Measurements from ENCODE around the gene TMEM191C. TPM values are rescaled to one million over a fixed set of nuclear protein-coding genes. Genes with fewer than 3 reads are reported as not detected.
"Not testable (repeated sequence)": the region's sequence is repeated elsewhere in the genome, so short reads cannot be mapped to it uniquely, and the experiment has no call there.

TMEM191C gene
- total and polyA plus RNA-seq, 10 donors, result 0.94 to 6.6 (median 2.9) TPM

DNA sequence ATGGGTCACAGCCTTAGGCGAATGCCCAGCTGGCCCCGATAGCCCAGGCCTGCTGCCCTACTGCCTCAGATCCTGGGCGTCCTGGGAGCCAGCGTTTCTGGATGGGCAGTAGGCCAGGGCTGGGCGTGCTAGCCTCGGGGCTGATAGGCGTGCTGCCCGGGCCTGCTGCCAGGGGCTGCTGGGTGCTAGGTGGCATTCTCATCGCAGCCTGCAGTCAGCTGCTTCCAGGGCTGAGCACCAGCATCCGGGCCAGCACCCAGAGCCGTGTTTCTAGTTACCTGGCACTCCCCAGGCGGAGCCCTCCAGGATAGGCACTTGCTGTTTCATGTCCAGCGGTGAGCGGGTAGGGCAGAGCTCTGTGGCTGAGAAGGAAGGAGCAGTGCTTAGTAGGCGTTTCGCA, 26.5 kb upstream of the TMEM191C start:
- intact Hi-C loops (cut with DNase I; ENCODE audit: low total_unique reads); H3K4me3 ChIP-seq; H3K27ac ChIP-seq; DNase-seq; H3K9me3 ChIP-seq; H3K27me3 ChIP-seq (replicated peaks in 1 of 7): not testable (repeated sequence)
- Histone ChIP-seq H3K4me1 (peaks cover 0 to 10% (median 0%) of the 10 kb centered on the region in 6 donors), H3K36me3 (peaks cover 0 to 29% (median 14%) of the 10 kb centered on the region in 6 donors)
- whole genome bisulfite sequencing, 5 donors, result no CpG with 5 or more reads among the region's 16 CpGs

DNA sequence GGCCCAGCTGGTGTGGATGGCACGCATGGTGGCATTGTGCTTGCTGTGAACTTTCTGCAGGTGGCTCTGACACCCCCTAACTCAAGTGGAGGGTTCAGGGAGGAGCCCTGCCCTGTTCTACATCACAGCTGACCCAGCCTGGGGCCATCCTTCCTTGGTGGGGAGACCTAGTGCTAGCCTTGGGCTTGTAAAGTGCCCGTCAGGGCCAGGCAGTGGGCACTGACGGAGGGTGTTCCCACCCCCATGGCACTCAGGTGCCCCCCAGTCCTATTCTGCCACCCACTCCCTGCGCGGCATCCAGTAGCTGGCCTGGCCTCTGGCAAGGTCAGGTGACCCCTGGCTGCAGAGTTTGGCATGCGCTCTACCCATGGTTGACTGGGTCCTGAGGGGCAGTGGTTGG, 26.0 kb upstream of the TMEM191C start:
- H3K4me3 ChIP-seq; intact Hi-C loops (cut with DNase I; ENCODE audit: low total_unique reads); H3K27me3 ChIP-seq (replicated peaks in 1 of 7); H3K27ac ChIP-seq; H3K9me3 ChIP-seq: not testable (repeated sequence)
- WGBS, 5 donors, result 77 to 87% (median 77%) methylated on average over 2 to 3 of the region's 6 CpGs; no CpG with 5 or more reads in 2 of the 5 donors
- Histone ChIP-seq H3K4me1 (peaks cover 0 to 10% (median 0%) of the 10 kb centered on the region in 6 donors), H3K36me3 (peaks cover 0 to 34% (median 19%) of the 10 kb centered on the region in 6 donors)
- peak; percentile 46 for DNase-seq

DNA sequence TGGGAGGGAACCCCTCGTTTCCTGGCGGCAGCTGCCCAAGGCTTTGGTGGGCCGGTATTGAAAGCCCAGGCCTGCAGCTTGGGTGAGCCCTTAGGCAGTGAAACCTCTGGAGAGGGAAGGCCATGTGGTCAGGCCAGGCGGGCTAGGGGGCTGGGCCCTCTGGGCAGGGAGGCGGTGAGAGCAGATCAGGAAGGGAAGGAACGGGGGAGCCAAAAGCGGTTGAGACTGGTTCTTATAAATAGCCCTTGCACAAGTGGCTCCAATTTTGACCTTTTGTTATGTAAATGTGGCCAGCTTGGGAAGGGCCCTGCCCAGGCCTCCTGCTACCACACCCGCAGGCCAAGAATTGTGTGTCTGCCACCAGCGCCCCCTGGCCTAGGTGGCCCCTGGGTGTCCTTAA, 25.1 kb upstream of the TMEM191C start:
- H3K4me3 ChIP-seq; intact Hi-C loops (cut with DNase I; ENCODE audit: low total_unique reads); DNase-seq; H3K9me3 ChIP-seq; H3K27me3 ChIP-seq (replicated peaks in 1 of 7); H3K27ac ChIP-seq: not testable (repeated sequence)
- Histone ChIP-seq H3K36me3 (peaks cover 0 to 44% (median 28%) of the 10 kb centered on the region in 6 donors), H3K4me1 (peaks cover 0 to 10% (median 0%) of the 10 kb centered on the region in 6 donors)
- WGBS, 5 donors, result no CpG with 5 or more reads among the region's 9 CpGs

DNA sequence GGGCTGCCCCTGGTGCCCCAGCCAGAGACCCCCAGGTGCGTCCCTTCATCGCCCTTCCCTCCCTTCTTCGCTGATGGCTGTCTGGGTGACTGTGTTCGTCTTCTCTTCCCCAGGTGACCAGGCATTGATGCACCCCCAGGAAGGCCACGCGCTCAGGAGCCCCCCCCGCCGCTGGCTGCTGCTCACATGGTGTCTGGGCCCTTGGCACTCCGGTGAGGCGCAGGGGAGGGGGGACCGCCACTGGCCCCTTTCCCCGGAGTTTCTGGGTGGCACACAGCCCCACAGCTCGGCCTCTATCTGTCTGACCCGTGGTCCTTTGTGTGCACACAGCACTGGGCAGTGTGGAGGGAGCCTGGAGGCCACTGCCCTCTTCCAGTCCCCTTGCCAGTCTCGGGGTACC, 24.5 kb upstream of the TMEM191C start:
- H3K4me3 ChIP-seq; H3K9me3 ChIP-seq; H3K27ac ChIP-seq; H3K27me3 ChIP-seq (replicated peaks in 1 of 7); intact Hi-C loops (cut with DNase I; ENCODE audit: low total_unique reads): not testable (repeated sequence)
- Histone ChIP-seq H3K4me1 (peaks cover 0 to 10% (median 0%) of the 10 kb centered on the region in 6 donors), H3K36me3 (peaks cover 0 to 49% (median 30%) of the 10 kb centered on the region in 6 donors)
- peak; percentile 69 for DNase-seq
- 80 to 90% (median 84%) methylated on average over 1 to 6 of the region's 15 CpGs; no CpG with 5 or more reads in 1 of the 5 donors for WGBS, 5 donors

DNA sequence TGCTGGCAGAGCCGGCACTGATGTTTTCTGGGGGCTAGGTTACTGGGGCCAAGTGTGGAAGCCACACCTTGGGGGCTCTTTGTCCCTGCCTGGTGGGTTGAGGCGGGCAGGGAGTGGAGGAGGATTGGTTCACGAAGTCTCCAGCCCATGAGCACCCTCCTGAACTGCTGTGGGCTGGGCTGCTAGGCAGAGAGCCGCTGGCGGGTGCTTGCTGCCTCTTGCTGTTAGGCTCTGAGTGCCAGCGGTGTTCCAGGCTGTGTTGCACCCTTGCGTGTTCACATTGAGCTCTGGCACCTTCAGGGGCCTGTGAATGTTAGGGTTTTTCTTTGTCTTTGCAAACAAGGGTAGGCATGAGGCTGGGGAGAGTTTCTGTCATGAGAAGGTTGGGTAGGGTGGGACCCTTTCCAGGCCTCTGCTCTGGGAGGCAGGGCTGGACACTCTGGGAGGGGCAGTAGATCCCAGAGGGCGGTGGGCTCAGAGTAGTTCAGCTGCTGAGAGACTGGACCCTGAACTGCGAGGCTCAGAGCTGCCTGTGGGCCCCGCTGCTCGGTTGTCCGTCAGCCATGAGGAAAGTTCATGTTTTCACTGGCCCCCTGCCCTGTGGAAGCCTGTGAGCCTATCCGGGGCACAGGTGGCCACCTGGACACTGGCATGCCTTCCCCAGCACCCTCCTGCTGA, 24.0 kb upstream of the TMEM191C start:
- TF ChIP-seq POLR2A (IDR thresholded peaks at IDR 0.05), result no peak
- TF ChIP-seq POLR2AphosphoS5 (IDR thresholded peaks at IDR 0.05), result no peak
- TF ChIP-seq CTCF (IDR thresholded peaks at IDR 0.05 in 8 of 11, conservative IDR thresholded peaks at IDR 0.05 in 3 of 11), result no peak
- no peak overlapping the region for H3K27ac ChIP-seq
- H3K9me3 ChIP-seq, result no peaks in the 10 kb centered on the region
- H3K27me3 ChIP-seq (replicated peaks in 1 of 7), result no peaks in the 10 kb centered on the region
- intact Hi-C loops (cut with DNase I; ENCODE audit: low total_unique reads), result no loop called here
- 93 to 97% (median 94%) methylated on average over 3 to 13 of the region's 13 CpGs for WGBS, 5 donors
- H3K4me1 ChIP-seq, result peaks cover 0 to 10% (median 0%) of the 10 kb centered on the region in 6 donors
- H3K36me3 ChIP-seq, result peaks cover 0 to 54% (median 30%) of the 10 kb centered on the region in 6 donors
- no peak overlapping the region for H3K4me3 ChIP-seq
- DNase-seq, result peak; percentile 49

- Histone ChIP-seq H3K4me3 (no peak overlapping the region), H3K4me1 (peaks cover 0 to 10% (median 0%) of the 10 kb centered on the region in 6 donors), H3K9me3 (no peaks in the 10 kb centered on the region), H3K27me3 (replicated peaks in 1 of 7) (no peaks in the 10 kb centered on the region), H3K36me3 (peaks cover 0 to 57% (median 30%) of the 10 kb centered on the region in 6 donors), H3K27ac (no peak overlapping the region)
- WGBS, 5 donors, result 86 to 96% (median 94%) methylated on average over 13 to 16 of the region's 16 CpGs
- DNase-seq, result peak; percentile 66
- intact Hi-C loops (cut with DNase I; ENCODE audit: low total_unique reads), result no loop called here
- no peak for TF ChIP-seq POLR2AphosphoS5 (IDR thresholded peaks at IDR 0.05)
- no peak for TF ChIP-seq CTCF (IDR thresholded peaks at IDR 0.05 in 8 of 11, conservative IDR thresholded peaks at IDR 0.05 in 3 of 11)
- TF ChIP-seq POLR2A (IDR thresholded peaks at IDR 0.05), result no peak
These were observed 23.3 kb upstream of the TMEM191C start for GRCh38 chr22:21443735-21444421.
